ENCODE data around the gene TRIM47.
A peak's percentile ranks its signal among the peaks of the same experiment; 100 is the strongest.

GRCh38 chr17:75896415-75897159 is 18.2 kb upstream of the TRIM47 start, which contains the start of gene TRIM65:
- TF ChIP-seq EP300 (IDR thresholded peaks at IDR 0.05) (no peak), POLR2A (IDR thresholded peaks at IDR 0.05) (peak in 1 of 4 donors; percentile 42), CTCF (IDR thresholded peaks at IDR 0.05) (peak in 2 of 7 experiments; percentile 6 to 58)

All from stomach (tissue), 4 donors.